DMS79 (cell line): Measurements from ENCODE around the gene PYHIN1.

Experiments used
- DNase-seq: peaks from one replicate; lab custom pipeline; 2025; lab: John Stamatoyannopoulos, UW

Gene PYHIN1

DNA sequence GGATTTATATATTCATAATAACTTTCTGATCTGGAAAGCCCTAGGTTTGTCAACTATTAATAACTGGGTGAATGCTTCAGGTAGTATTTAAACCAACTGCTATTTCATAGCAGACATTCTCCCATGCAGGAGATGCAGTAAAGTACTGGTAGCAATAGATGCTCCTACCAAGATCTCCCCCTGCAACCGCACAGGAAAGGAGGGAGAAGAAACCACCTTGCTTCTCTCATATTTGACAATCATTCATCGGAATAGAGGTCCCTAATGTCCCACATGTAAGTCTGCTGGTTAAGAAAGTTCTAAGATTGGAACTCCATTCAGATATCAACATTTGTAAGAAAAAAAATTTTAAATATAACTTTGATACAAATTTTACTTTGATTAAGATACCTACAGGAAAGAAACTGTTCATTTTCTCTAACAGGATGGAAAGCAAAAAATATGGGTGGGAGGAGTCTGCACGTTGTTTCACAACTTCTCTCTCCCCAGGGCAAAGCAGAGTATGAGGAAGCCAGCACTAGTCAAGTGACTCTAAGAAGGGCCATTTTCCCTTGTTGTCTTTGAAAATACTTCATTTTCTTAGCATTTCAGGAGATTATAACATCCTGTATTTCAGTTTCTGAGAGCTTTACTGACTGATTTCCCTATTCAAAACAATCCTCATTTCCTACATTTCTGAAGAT is at the start of gene PYHIN1:
Gene PYHIN1 (plus strand): TSS at position 498 of the 683 bp plus-strand sequence. CDS start 5,359 bp downstream, outside the sequence.
- no peak for DNase-seq

DNA sequence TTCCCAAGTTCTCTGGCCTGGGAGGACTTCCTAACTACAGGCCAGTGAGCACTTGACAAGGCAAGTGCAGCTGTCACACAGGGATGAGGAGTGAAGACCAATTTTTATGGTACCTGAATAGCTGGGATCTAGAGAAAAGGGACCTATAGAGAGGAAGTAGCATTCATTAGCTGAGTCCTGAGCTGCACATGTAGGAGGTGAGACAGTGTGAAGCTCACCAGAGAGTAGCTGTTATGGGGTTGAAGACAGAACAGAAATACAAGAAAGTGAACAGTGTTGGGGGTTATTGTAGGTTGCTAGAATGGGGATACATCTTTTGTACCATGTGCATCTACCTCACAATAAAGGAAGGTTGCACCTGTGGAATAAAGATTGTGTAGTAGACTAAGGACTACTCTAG is 37.7 kb upstream of the PYHIN1 start:
- no peak for DNase-seq

DNA sequence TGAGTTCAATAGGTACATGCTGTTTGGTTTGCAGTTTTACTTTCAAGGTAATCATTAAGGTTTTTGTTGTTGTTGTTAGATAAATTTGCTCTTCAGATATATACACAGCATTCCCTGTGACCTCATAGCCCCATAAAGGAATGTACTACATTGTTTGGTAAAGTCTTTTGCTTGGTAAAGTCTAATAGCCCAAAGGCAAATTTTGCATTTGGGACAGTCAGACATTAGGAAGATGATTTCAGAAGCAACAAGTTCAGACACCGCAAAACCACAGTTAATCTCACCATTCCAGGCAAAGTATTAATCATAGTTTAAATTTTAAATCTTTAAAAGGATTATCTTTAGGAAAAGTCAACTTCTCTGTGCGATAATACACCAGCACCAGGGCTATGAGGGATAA is 32.6 kb upstream of the PYHIN1 start:
- DNase-seq = no peak

DNA sequence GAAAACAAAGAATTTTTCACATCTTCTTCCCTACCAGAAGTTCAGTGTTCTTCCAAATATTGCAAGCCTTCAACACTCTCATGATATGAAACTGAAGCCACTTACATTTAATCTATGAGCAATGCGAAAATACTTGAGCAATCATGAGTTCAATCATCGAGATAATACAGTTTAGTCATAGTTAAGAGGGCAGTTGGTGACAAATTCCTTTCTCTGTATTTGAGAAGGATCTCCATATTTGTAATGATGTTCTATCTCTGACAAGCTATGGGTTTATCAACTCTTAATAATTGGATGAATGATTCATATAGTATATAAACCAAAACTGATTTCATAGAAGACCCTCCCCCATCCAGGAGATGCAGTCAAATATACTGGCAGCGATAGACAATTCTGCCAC is 29.7 kb upstream of the PYHIN1 start:
- DNase-seq = no peak

DNA sequence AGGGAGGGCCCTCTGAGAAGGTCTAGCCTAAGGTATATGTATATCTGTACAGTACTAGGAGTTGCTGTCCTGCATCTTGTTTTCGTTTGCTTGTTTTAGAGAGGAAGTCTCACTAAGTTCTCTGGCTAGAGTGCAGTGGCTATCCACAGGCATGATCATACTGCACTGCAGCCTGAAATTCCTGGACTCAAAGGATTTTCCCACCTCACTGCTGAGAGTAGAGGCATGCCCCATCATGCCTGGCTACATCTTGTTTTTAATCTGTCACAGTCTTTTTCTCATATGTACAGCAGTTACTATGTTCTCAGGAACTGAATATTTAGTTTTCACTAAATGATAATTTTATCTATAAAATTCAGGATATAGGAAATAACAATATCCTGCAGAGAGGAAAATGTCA is 15.3 kb upstream of the PYHIN1 start:
- DNase-seq = no peak

DNA sequence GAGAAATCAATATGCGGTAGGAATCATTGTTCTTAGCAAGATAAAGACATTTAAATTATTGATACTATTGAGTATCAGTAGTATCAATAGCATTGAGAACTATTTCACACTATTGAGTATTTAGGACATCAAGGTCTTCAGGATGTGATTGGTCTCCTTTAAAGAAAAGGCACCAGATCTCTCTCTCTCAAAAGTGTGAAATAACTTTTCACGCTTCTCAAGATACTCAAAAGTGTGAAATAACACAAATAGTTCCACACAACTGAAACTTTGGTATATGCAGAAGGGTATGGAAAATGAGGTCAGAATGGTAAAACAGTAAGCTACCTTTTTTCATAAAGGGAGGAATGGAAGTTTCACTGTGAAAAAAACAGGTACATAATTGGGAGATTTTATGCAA is 6.7 kb upstream of the PYHIN1 start:
- no peak for DNase-seq

DNA sequence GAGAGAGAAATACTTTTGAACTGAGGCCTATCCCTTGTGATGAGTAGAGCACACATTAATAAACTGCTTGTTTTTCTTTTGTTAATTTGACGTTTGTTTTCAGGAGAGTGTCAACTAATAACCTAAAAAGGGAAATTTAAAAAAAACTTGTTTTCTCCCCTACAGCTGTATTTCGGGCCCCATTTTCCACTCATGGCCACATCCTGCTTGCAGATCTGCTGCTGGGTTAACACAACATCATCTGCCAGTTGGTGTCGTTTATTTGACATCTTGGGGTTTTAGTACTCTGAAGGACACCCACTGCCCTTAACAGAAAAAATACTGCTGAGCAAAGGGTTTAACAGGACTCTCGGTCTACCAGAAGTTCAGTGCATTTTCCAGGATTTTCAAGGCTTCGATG is 848 bp upstream of the PYHIN1 start:
- no peak for DNase-seq

DNA sequence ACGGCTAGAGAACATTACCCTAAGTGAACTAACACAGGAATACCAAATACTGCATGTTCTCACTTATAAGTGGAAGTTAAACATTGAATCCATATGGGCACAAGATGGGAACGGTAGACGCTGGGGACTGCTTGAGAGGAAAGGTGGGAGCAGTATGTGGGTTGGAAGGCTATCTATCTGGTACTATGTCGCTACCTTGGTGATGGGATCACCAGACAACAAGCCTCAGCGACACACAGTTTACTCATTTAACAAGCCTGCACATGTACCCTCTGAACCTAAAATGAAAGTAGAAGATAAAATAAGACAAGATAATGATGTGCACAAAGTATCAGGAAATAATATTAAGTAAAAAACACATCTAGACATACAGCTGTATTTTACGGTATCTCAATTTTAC is 819 bp downstream of the PYHIN1 start:
- DNase-seq = no peak

DNA sequence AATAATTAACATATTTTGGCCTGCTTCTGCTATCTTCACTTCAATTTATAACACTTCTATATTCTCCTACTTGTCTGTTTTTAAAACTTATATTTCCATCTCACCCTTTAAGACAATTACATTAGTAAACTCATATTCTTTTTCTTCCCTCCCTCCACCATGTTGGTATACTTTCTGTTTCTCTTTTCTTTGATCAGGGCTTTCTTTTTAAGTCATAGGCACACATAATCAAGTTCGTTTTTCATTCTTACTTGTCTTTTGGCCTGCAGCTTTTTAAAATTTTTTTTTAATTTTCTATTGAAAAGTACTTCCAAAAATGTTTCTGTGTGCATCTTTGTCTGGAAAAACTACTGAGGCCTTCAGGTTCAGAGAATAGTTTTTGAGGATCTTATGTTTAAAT is 2.3 kb downstream of the PYHIN1 start:
- no peak for DNase-seq

DNA sequence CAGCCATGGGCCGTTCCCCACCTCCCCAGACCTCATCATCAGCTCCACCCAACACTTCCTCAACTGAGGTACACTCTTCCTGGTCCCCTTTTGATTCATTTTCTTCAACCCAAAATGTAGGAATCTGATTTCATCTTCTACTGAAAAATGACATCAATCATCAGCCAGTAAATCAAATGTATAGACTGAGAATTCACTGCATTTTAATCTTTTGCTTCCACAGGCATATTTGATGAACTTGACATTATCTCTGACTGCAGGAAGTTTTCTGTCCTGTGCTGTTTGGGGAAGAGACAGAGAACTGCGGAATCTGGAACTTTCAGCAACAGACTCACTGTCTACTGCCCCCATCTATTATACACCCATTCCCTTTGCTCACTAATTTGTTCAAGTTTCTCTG is 7.8 kb downstream of the PYHIN1 start:
- DNase-seq = no peak

DNA sequence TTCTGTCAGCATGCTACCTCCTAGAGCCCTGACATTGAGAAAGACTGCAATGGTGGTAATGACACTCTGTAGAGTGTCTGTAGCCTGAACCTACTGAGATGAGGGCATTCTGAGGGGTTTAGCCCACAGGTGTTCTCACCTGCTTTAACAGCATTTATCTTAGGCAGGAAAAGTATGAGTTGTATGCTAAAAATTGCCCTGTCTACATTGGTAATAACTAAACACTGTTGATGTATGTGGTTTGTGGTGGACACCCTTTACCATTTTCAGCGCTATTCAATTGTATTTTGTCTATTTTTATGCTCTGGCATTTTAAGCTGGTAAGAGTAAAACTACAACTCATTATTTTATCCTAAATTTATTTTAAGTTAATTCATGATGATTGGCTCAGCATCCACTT is 10.0 kb downstream of the PYHIN1 start:
- no peak for DNase-seq

DNA sequence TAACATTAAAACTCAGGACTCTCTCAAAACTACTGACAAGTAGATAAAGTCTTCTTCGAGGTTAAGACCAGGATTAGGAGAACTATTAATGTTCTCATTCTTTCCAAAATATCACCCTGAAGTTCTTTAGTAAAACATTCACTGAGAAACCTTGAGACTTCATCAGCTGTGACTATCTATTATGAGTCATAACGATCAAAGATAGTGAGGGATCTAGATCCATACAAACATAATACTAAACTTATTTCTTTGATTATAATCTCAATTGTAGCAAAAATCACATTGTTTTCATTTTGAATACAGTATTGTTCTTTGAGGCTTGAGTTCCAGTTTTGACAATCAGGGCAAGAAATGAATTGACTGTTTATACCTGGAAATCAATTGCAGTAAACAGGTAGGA is 11.1 kb downstream of the PYHIN1 start:
- DNase-seq = no peak

DNA sequence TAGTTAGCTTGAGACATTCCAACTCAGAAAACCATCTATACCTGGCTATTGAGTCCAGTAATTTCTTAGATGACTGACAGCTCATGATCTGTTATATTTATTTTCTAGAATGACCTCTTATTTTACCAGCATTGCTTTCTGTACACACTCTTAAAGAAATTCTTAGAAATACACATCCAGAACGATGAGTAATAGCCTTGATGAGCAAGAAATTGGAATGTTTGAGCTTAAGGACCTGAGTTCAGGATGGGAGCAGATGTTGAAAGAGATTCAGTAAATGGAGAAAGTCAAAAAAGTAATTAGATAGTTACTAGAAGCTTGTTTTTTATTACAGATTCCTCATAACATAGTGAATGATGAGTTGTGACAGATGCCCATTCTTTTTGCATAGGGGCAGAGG is 11.7 kb downstream of the PYHIN1 start:
- no peak for DNase-seq

DNA sequence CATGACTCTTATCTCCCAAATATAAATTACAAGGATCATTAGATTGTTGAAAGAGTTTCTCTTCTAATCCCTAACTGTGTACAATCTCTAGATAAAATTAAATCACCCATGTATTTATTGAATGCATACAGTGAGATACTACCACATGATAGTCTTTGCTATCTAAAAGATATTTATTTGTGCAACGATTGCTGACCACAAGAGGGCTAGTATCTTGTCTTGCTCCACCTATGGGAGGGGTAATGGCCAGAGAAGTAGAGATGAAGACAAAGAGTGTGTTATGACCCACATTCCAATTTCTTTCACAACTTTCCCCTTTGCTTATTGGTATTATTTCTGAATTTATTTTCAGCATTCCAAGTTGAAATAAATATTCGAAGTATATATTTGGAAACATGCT is 13.7 kb downstream of the PYHIN1 start:
- DNase-seq = no peak

DNA sequence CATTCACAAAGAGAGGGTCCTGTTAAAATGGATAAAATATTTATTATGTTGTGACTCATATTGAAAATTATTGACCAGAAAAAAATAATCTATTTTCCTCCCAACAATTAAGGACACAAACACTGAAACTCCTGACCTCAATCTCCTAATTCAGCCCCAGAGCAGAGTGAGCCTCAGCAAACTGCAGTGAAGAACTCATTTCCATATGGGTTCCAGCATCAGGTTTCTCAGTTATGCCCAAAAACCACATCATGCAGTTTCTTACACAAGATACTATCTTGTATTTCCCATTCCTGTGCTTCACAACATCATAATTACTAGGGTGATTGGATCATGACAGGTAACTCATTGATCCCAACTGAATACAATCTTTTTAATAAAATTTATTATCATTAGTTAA is 15.4 kb downstream of the PYHIN1 start:
- DNase-seq = no peak

DNA sequence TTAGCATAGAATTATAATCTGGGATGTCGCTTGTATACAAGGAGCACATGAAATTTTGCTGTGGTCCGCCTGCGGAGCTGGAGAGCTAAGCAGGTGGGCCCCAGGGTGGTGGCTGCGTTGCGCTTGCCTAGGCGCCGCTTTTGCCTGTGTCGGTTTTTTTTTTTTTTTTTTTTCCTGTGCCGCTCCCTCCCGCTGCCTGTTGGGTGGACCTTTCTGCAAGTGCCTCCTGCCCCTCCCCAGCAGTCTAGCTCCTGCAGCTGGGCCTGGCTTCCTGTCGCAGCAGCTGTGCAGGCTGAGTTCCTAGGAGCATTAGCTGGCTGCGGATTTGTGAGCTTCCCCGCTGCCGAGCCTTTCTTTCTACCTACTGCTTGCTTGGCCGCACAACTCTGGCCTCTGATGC is 20.6 kb downstream of the PYHIN1 start:
- DNase-seq = no peak

DNA sequence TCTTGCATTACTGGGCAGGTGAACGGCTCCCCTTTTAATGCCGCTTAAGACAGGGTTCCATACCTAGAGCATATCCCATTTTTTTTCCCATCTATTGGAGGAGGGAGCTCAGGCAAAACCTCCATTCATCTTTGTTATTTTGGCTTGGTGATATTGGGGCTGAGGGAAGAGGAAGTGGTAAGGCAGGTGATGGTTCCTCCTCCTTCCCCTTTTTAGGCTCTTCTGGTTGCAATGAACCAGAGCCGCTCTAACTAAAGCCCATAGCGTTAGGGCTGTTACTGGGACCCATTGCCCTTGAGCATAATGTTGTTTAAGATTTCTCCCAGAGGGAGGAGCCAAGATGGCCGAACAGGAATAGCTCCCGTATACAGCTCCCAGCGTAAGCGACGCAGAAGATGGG is 21.1 kb downstream of the PYHIN1 start:
- DNase-seq = no peak

DNA sequence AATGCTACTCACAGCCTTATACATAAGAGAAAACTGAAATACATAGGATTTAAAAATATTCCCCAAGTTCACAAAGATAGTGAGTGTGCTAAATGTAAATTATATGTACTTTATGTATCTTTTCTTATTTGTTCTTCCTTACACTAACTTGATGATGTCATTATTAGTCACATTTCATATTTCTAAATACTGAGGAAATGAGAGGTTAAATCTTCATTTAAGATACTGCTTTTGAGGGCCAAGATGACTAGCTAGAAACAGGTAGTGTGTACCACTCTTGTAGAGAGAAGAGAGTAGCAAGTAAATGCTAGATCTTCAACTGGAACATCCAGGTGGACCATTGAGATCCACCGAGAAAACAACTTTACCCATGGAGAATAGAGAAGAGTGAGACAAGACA is 29.8 kb downstream of the PYHIN1 start:
- DNase-seq = no peak

DNA sequence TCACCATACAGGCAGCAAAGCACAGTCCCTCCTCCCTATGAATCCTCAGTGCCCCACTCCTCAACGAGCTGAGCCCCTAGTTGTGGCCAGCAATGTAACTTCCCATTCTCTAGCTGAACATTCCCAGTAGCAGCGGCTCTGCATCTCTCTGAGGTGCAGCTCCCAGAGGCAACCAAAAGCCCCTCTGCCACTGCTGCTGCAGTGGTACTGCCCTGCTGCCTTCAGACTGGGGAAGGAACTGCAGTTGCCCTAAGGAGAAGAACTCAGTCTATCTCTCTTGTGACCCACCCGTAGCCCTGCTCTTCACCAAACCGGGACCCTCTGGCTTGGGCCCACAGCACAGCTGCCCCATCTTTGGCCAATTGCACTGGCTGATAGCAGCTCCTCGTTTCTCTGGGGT is 31.6 kb downstream of the PYHIN1 start:
- DNase-seq = no peak

DNA sequence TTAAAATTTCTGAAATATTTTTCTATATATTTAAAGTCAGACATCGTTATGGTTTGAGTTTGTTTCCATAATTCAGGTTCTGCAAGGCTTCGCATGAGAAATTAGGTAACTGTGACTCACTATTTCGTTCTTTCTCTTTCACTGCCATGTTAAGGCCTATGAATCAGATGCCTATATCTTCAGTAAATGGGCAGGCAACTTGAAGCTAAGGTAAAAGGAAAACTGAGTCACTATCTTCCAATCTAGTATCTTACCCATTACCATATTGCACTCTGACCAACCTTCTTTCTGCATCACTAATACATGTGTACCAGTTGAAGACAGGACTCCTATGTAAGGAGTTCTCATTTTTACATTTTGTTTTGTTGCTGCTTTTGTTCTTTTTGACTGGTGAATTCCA is 37.8 kb downstream of the PYHIN1 start:
- DNase-seq = no peak

DNA sequence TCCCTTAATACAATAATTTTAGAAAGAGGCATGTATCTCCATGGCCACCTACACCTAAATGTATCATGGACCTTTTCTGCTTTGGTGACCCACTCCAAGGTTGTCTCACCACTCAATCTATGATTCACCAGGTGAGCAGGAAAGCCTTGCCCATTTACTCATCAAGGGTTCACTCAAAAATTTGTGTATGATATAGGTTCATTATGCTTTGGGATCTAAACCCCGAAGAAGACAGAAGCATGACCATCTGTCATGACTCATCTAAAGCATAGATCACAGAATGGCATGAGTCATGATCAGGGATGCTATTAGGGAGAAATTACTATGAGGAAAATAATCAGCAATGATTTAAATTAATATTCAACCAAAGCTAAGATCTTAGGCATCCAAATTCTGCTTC is 38.5 kb downstream of the PYHIN1 start:
- no peak for DNase-seq

DNA sequence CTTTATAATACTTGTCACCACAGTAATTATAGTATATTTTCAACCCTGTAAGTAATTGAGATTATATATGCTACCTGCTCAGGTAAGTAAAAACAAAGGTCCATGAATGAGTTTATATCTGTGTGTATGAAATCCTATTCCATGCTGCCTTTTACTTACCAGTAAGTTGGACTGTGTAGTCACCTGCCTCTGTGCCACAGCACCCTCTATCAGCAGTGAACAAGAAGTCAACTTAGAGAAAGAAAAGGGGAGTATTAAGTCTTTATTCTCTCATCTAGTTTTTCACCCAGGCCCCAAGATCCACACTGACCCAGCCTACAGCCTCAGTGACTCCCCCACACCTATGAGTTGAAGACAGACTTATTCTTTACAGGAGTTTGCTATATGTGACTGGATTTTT is 41.5 kb downstream of the PYHIN1 start:
- no peak for DNase-seq

DNA sequence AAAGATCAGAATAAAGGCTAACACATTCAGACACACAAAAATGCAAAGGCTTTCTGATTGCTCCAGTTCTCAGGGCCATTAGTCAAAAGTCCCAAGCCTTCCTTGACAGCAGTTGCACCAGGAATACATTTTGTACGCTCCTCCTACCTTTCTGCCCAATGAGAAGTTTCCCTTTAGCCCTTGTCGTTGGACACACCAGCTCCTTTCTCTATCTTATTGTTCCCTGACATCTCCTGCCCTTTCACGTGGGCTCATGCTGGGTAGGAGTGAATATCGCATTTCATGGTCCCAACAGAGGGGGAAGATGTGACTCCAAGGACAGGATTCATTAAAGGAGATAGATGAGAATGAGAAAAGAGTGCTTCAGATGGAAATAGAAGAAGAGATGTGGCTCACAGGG is 44.9 kb downstream of the PYHIN1 start:
- no peak for DNase-seq

DNA sequence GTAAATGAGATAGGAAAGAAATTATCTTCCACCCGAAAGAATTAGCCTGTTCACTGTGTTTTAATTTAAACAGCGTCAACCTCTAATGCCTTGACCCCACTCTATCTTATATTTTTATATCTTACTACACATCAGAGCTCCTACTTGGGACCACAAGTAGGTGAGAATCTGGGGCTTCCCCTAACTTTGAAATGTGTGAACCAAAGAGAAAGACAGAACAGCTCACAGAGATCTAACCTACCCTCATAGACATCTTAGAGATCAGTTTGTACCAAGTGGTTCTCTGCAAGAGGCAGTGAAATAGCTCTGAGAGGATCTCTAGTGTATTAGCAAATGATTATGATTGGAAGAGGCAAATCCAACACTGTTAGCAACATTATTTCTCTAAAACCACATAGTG is 47.4 kb downstream of the PYHIN1 start:
- DNase-seq = no peak

DNA sequence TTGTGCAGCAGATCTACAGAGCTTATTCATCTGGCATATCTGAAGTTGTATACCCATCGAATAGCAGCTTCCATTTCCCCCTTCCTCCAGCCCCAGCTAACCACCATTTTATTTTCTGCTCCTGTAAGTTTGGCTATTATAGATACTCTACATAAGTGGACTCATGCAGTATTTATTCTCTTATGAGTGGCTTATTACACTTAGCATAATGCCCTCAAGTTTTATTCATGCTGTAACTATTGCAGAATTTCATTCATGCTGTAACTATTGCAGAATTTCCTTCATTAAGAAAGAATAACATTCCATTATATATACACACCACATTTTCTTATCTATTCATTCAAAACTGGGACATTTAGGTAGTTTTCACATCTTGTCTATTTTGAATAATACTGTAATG is 47.9 kb downstream of the PYHIN1 start:
- DNase-seq = no peak
